RWPE2 (cell line): ENCODE data around the gene CCSER1.
"Not testable (repeated sequence)": the region's sequence is repeated elsewhere in the genome, so short reads cannot be mapped to it uniquely, and the experiment has no call there.

Source experiments
- ATAC-seq: fragments of 200-7000 bp; cut with Tn5 transposase; 3 replicates; pipeline ENCODE4 v1.9.1; 2021; ENCODE audit warnings: low read depth
- DNase-seq: peaks from one replicate; pipeline ENCODE4 v3.0.0-alpha.2; 2020; ENCODE audit warnings: low spot score
- H3K27ac ChIP-seq: fragments of 450-650 bp; 2 replicates; pipeline ENCODE4 v1.5.1; 2017; ENCODE audit warnings: mild to moderate bottlenecking; ENCODE audit not compliant: poor library complexity, severe bottlenecking
- H3K27me3 ChIP-seq: fragments of 250-450 bp; sonication (Bioruptor Pico); 2 replicates; pipeline ENCODE4 v1.5.1; 2021; ENCODE audit warnings: mild to moderate bottlenecking, moderate library complexity; ENCODE audit not compliant: insufficient read depth, poor library complexity, severe bottlenecking
- H3K36me3 ChIP-seq: fragments of 250-450 bp; sonication (Bioruptor Pico); 2 replicates; pipeline ENCODE4 v1.5.1; 2020; ENCODE audit warnings: low read depth, mild to moderate bottlenecking, moderate library complexity
- H3K4me1 ChIP-seq: fragments of 250-450 bp; sonication (Bioruptor Pico); 2 replicates; pipeline ENCODE4 v1.5.1; 2021; ENCODE audit warnings: mild to moderate bottlenecking, moderate library complexity; ENCODE audit not compliant: insufficient read depth, poor library complexity, severe bottlenecking
- H3K4me3 ChIP-seq: fragments of 250-450 bp; sonication (Bioruptor Pico); 2 replicates; pipeline ENCODE4 v1.5.1; 2021; ENCODE audit warnings: mild to moderate bottlenecking, moderate library complexity; ENCODE audit not compliant: severe bottlenecking
- H3K9me3 ChIP-seq: fragments of 250-450 bp; sonication (Bioruptor Pico); 2 replicates; pipeline ENCODE4 v1.5.1; 2021; ENCODE audit warnings: mild to moderate bottlenecking, moderate library complexity; ENCODE audit not compliant: severe bottlenecking
- TF ChIP-seq, protein P1 (sequence below): fragments of 450-650 bp; IDR thresholded peaks from one replicate; pipeline ENCODE4 v1.5.1; 2017; ENCODE audit warnings: mild to moderate bottlenecking, moderate library complexity; ENCODE audit not compliant: poor library complexity, severe bottlenecking

CCSER1 gene

DNA sequence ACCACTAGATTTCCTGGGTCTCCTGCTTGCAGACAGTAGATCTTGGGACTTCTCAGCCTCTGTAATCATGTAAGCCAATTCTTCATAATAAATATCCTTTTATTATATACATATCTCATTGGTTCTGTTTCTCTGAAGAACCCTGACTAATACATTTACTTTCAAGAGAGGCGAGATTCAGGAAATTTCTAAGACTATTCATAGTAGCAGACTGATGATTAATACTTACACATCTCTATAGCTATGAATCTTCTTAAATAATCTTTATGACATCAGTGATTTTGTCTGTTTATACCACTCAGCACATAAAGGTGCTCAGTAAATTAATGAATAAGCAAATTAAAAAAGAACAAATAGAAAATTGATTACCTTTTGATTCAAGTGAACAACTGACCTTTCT, 1494.3 kb downstream of the CCSER1 start:
- ATAC-seq (peak; percentile 84; the same call in 2 of the 3 replicates), DNase-seq (no peak)
- peaks cover 3% of the 10 kb centered on the region for H3K4me1 ChIP-seq
- no peaks in the 10 kb centered on the region for H3K27me3 ChIP-seq
- no peaks in the 10 kb centered on the region for H3K36me3 ChIP-seq
- H3K4me3 ChIP-seq: no peak overlapping the region
- H3K27ac ChIP-seq: peak overlapping the region; percentile 53
- no peaks in the 10 kb centered on the region for H3K9me3 ChIP-seq
- TF ChIP-seq, protein P1, sequence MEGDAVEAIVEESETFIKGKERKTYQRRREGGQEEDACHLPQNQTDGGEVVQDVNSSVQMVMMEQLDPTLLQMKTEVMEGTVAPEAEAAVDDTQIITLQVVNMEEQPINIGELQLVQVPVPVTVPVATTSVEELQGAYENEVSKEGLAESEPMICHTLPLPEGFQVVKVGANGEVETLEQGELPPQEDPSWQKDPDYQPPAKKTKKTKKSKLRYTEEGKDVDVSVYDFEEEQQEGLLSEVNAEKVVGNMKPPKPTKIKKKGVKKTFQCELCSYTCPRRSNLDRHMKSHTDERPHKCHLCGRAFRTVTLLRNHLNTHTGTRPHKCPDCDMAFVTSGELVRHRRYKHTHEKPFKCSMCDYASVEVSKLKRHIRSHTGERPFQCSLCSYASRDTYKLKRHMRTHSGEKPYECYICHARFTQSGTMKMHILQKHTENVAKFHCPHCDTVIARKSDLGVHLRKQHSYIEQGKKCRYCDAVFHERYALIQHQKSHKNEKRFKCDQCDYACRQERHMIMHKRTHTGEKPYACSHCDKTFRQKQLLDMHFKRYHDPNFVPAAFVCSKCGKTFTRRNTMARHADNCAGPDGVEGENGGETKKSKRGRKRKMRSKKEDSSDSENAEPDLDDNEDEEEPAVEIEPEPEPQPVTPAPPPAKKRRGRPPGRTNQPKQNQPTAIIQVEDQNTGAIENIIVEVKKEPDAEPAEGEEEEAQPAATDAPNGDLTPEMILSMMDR: no peak

DNA sequence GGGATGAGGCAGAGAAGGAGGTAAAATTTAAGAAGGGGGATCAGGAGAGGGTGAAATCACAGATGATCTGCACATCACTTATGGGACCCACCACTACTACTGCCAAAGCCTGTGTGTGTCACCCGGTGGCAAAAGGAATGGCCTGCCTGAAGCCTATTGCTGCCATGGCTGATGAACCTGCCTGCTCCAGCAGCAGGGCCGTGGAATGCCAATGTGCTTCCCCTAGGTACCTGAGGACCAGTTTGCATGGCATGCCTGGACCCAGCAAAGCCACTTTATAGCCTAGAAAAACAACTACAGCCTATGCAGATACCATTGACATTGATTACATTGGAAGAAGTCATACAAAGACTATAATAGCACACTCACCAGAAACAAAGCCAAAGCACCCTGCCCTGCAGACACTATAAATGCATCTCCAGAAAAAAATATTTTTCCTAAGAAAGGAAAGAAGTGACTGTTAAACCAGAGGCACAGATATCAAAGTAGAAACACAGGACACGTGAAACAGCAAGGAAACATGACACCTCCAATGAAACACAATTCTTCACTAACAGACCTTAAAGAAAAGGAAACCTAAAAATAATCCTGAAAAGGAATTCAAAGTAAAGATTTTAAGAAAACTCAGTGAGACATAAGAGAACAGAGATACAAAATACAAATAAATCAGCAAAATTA, 1495.9 kb downstream of the CCSER1 start:
- Histone ChIP-seq H3K27me3 (no peaks in the 10 kb centered on the region), H3K4me1 (peaks cover 3% of the 10 kb centered on the region), H3K27ac (no peak overlapping the region), H3K36me3 (no peaks in the 10 kb centered on the region), H3K4me3 (no peak overlapping the region), H3K9me3 (no peaks in the 10 kb centered on the region)
- TF ChIP-seq, protein P1: no peak
- ATAC-seq (no peak), DNase-seq (no peak)

DNA sequence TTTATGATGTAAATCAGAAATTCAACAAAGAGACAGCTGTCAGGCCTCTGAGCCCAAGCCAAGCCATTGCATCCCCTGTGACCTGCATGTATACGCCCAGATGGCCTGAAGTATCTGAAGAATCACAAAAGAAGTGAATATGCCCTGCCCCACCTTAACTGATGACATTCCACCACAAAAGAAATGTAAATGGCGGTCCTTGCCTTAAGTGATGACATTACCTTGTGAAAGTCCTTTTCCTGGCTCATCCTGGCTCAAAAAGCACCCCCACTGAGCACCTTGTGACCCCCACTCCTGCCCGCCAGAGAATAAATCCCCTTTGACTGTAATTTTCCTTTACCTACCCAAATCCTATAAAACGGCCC, 1496.4 kb downstream of the CCSER1 start:
- not testable (repeated sequence) for DNase-seq, H3K9me3 ChIP-seq, H3K36me3 ChIP-seq, H3K27me3 ChIP-seq, ATAC-seq, H3K27ac ChIP-seq, H3K4me3 ChIP-seq, H3K4me1 ChIP-seq

DNA sequence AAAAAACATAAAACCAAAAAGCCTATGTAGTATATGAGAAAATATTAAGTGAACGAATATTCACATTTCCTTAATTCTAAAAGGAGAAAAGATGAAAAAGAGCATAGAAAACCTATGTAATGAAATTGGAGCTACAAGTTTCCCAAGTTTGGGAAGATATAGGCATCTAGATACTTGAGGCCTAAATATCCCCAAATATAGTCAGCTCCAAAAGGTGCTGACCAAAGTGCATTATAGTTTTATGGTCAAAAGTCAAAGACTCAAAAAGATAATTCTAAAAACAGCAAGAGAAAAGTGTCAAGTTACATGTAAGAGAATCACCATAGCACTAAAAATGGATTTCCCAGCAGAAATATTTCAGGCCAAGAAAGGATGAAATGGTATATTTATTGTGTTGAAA, 1502.9 kb downstream of the CCSER1 start:
- H3K4me3 ChIP-seq: no peak overlapping the region
- H3K9me3 ChIP-seq: no peaks in the 10 kb centered on the region
- DNase-seq (no peak), ATAC-seq (no peak)
- TF ChIP-seq, protein P1: no peak
- H3K36me3 ChIP-seq: no peaks in the 10 kb centered on the region
- no peak overlapping the region for H3K27ac ChIP-seq
- H3K4me1 ChIP-seq: no peaks in the 10 kb centered on the region
- no peaks in the 10 kb centered on the region for H3K27me3 ChIP-seq

DNA sequence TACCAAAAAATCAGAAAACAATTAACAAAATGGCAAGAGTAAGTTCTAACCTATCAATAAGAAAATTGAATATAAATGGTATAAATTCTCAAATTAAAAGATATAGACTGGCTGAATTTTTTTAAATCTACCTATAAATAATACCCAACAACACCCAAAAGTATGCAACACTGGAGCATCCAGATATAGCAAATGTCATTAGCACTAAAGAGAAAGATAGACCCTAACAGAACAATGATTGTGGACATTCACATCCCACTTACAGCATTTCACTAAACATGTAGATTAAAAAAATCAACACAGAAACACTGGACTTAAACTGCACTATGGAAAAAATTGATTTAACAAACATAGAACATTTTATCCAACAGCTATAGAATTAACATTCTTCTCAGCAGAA, 1503.6 kb downstream of the CCSER1 start:
- Histone ChIP-seq H3K27me3 (no peaks in the 10 kb centered on the region), H3K4me3 (no peak overlapping the region), H3K27ac (no peak overlapping the region), H3K9me3 (no peaks in the 10 kb centered on the region), H3K36me3 (no peaks in the 10 kb centered on the region), H3K4me1 (no peaks in the 10 kb centered on the region)
- DNase-seq: no peak
- no peak for ATAC-seq
- TF ChIP-seq, protein P1: no peak
